Activated T-helper 17 cell treated with anti-CD3 and anti-CD28 coated beads, Interleukin-2, amount 50 U/mL, for 72 hours (primary cell): ENCODE results near the gene FN3KRP. TPM values are rescaled to one million over a fixed set of nuclear protein-coding genes. Genes with fewer than 3 reads are reported as not detected.

Experiments
- ATAC-seq: fragments of 150-1000 bp; cut with Tn5 transposase; replicated peaks from 2 replicates; pipeline ENCODE4 v1.10.0; 2021; ENCODE audit warnings: mild to moderate bottlenecking, moderate library complexity
- H3K27ac Mint-ChIP-seq: one replicate; pipeline ENCODE4 v1.8.0; 2022; ENCODE audit warnings: mixed read lengths
- H3K27me3 Mint-ChIP-seq: one replicate; pipeline ENCODE4 v1.8.0; 2022; ENCODE audit warnings: mixed read lengths
- H3K36me3 Mint-ChIP-seq: one replicate; pipeline ENCODE4 v1.8.0; 2022; ENCODE audit warnings: low read depth, mild to moderate bottlenecking, mixed read lengths
- H3K4me1 Mint-ChIP-seq: one replicate; pipeline ENCODE4 v1.8.0; 2022; ENCODE audit warnings: mixed read lengths
- H3K4me3 Mint-ChIP-seq: one replicate; pipeline ENCODE4 v1.8.0; 2022; ENCODE audit warnings: mild to moderate bottlenecking, mixed read lengths
- H3K9me3 Mint-ChIP-seq: one replicate; pipeline ENCODE4 v1.8.0; 2022; ENCODE audit warnings: mixed read lengths
- total RNA-seq, 2 donors: library from RNA; stranded (reverse); gene quantifications; one replicate each; pipeline ENCODE4 v1.2.3, GENCODE V29; 2022

FN3KRP gene
- total RNA-seq, result 10 to 100 TPM; 45.8 to 47.4 TPM

- ATAC-seq, result peak; percentile 95
- Mint-ChIP-seq H3K27ac (peak within 1 kb of the TSS; percentile 0), H3K4me3 (peak within 1 kb of the TSS; percentile 59), H3K9me3 (no peaks in the 10 kb centered on the region), H3K36me3 (peaks cover 33% of the 10 kb centered on the region), H3K27me3 (no peaks in the 10 kb centered on the region), H3K4me1 (peaks cover 8% of the 10 kb centered on the region)
Measured at GRCh38 chr17:82716203-82717010, at the start of gene FN3KRP. FN3KRP (plus strand) TSS chr17:82716706; CDS start chr17:82716756, 50 bp downstream.

GRCh38 chr17:82666931-82667667, 49.4 kb upstream of the FN3KRP start:
- Mint-ChIP-seq H3K27me3 (no peaks in the 10 kb centered on the region), H3K27ac (no peak overlapping the region), H3K9me3 (no peaks in the 10 kb centered on the region), H3K4me3 (no peak overlapping the region), H3K36me3 (no peaks in the 10 kb centered on the region), H3K4me1 (peaks cover 10% of the 10 kb centered on the region)
- ATAC-seq, result no peak

GRCh38 chr17:82667668-82668000, 48.9 kb upstream of the FN3KRP start:
- Mint-ChIP-seq H3K4me1 (peaks cover 10% of the 10 kb centered on the region), H3K27me3 (no peaks in the 10 kb centered on the region), H3K4me3 (no peak overlapping the region), H3K9me3 (no peaks in the 10 kb centered on the region), H3K27ac (peak overlapping the region; percentile 36), H3K36me3 (no peaks in the 10 kb centered on the region)
- ATAC-seq, result no peak

GRCh38 chr17:82668024-82668630, 48.4 kb upstream of the FN3KRP start:
- Mint-ChIP-seq H3K9me3 (no peaks in the 10 kb centered on the region), H3K4me1 (peaks cover 10% of the 10 kb centered on the region), H3K27ac (peak overlapping the region; percentile 36), H3K36me3 (no peaks in the 10 kb centered on the region), H3K27me3 (no peaks in the 10 kb centered on the region), H3K4me3 (no peak overlapping the region)
- ATAC-seq, result no peak

- peak; percentile 86 for ATAC-seq
- Mint-ChIP-seq H3K36me3 (no peaks in the 10 kb centered on the region), H3K4me1 (peaks cover 10% of the 10 kb centered on the region), H3K4me3 (no peak overlapping the region), H3K27me3 (no peaks in the 10 kb centered on the region), H3K27ac (no peak overlapping the region), H3K9me3 (no peaks in the 10 kb centered on the region)
Measured at GRCh38 chr17:82668631-82669099, 47.8 kb upstream of the FN3KRP start.

- Mint-ChIP-seq H3K4me1 (peaks cover 10% of the 10 kb centered on the region), H3K36me3 (no peaks in the 10 kb centered on the region), H3K27ac (no peak overlapping the region), H3K4me3 (no peak overlapping the region), H3K9me3 (no peaks in the 10 kb centered on the region), H3K27me3 (no peaks in the 10 kb centered on the region)
- ATAC-seq, result no peak
Measured at GRCh38 chr17:82670661-82671450, 45.6 kb upstream of the FN3KRP start.

- no peak overlapping the region for H3K4me3 Mint-ChIP-seq
- H3K27ac Mint-ChIP-seq, result no peak overlapping the region
- no peak for ATAC-seq
- no peaks in the 10 kb centered on the region for H3K36me3 Mint-ChIP-seq
- H3K27me3 Mint-ChIP-seq, result no peaks in the 10 kb centered on the region
- H3K4me1 Mint-ChIP-seq, result peaks cover 5% of the 10 kb centered on the region
- H3K9me3 Mint-ChIP-seq, result no peaks in the 10 kb centered on the region
Measured at GRCh38 chr17:82674656-82675475, 41.6 kb upstream of the FN3KRP start.

- Mint-ChIP-seq H3K27me3 (no peaks in the 10 kb centered on the region), H3K9me3 (no peaks in the 10 kb centered on the region), H3K4me3 (no peak overlapping the region), H3K27ac (no peak overlapping the region), H3K4me1 (peaks cover 5% of the 10 kb centered on the region), H3K36me3 (no peaks in the 10 kb centered on the region)
- no peak for ATAC-seq
Measured at GRCh38 chr17:82675476-82676245, 40.8 kb upstream of the FN3KRP start.

GRCh38 chr17:82677353-82677925, 39.1 kb upstream of the FN3KRP start:
- ATAC-seq, result no peak
- Mint-ChIP-seq H3K9me3 (no peaks in the 10 kb centered on the region), H3K4me3 (no peak overlapping the region), H3K4me1 (no peaks in the 10 kb centered on the region), H3K27ac (no peak overlapping the region), H3K36me3 (no peaks in the 10 kb centered on the region), H3K27me3 (no peaks in the 10 kb centered on the region)

GRCh38 chr17:82678265-82678891, 38.1 kb upstream of the FN3KRP start:
- no peaks in the 10 kb centered on the region for H3K9me3 Mint-ChIP-seq
- H3K4me3 Mint-ChIP-seq, result no peak overlapping the region
- H3K27me3 Mint-ChIP-seq, result no peaks in the 10 kb centered on the region
- no peaks in the 10 kb centered on the region for H3K36me3 Mint-ChIP-seq
- no peak overlapping the region for H3K27ac Mint-ChIP-seq
- H3K4me1 Mint-ChIP-seq, result no peaks in the 10 kb centered on the region
- no peak for ATAC-seq

- Mint-ChIP-seq H3K9me3 (no peaks in the 10 kb centered on the region), H3K27me3 (no peaks in the 10 kb centered on the region), H3K36me3 (no peaks in the 10 kb centered on the region), H3K4me3 (no peak overlapping the region), H3K4me1 (no peaks in the 10 kb centered on the region), H3K27ac (no peak overlapping the region)
- ATAC-seq, result no peak
Measured at GRCh38 chr17:82679586-82680465, 36.7 kb upstream of the FN3KRP start.

GRCh38 chr17:82681547-82681946, 35.0 kb upstream of the FN3KRP start:
- H3K36me3 Mint-ChIP-seq, result no peaks in the 10 kb centered on the region
- H3K4me3 Mint-ChIP-seq, result no peak overlapping the region
- H3K27me3 Mint-ChIP-seq, result no peaks in the 10 kb centered on the region
- H3K4me1 Mint-ChIP-seq, result no peaks in the 10 kb centered on the region
- ATAC-seq, result no peak
- H3K27ac Mint-ChIP-seq, result no peak overlapping the region
- no peaks in the 10 kb centered on the region for H3K9me3 Mint-ChIP-seq
